Measurements from ENCODE around the gene PEX6.

Gene PEX6

DNA sequence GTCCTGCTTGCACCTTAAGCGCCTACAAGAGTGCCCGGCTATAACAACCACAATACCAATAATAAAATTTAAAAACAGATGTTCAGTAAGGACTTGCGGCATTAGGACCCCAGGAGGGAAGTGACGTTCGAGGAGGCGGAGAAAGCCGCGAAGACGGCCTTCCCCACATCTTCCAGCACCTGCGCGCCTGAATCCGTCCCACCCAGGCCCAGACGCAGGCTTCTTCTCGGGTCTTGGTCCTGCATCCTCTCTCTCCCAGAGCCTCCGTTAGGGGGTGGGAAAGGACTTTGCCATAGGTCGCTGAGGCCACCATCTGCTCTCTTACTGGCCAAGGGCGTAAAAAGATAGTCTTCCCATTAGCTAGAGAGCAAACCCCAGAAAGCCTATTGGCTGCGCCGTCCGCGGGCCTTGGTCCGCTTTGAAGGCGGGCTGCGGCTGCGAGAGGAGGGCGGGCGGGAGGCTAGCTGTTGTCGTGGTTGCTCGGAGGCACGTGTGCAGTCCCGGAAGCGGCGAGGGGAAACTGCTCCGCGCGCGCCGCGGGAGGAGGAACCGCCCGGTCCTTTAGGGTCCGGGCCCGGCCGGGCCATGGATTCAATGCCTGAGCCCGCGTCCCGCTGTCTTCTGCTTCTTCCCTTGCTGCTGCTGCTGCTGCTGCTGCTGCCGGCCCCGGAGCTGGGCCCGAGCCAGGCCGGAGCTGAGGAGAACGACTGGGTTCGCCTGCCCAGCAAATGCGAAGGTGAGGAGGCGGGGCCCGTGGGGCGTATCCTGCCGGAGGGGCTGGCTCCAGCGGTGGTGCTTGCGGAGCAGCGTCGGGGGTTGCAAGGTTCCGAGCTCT lies 49.8 kb downstream of the PEX6 start, which contains the start of gene CNPY3:
CNPY3 (plus strand) TSS at position 495 of the 835 bp plus-strand sequence; CDS start at position 586, 91 bp downstream.
- peak; percentile 96 to 98 for DNase-seq (ENCODE audit: low read depth in 2 of 2)
- peak within 1 kb of the TSS; percentile 62 to 73 for H3K4me3 ChIP-seq (replicated peaks in 1 of 2; ENCODE audit: low read depth in 2 of 2, low read length in 2 of 2)
- TF ChIP-seq, protein P1, sequence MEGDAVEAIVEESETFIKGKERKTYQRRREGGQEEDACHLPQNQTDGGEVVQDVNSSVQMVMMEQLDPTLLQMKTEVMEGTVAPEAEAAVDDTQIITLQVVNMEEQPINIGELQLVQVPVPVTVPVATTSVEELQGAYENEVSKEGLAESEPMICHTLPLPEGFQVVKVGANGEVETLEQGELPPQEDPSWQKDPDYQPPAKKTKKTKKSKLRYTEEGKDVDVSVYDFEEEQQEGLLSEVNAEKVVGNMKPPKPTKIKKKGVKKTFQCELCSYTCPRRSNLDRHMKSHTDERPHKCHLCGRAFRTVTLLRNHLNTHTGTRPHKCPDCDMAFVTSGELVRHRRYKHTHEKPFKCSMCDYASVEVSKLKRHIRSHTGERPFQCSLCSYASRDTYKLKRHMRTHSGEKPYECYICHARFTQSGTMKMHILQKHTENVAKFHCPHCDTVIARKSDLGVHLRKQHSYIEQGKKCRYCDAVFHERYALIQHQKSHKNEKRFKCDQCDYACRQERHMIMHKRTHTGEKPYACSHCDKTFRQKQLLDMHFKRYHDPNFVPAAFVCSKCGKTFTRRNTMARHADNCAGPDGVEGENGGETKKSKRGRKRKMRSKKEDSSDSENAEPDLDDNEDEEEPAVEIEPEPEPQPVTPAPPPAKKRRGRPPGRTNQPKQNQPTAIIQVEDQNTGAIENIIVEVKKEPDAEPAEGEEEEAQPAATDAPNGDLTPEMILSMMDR (IDR thresholded peaks at IDR 0.05; ENCODE audit: low read depth, low read length): no peak

DNA sequence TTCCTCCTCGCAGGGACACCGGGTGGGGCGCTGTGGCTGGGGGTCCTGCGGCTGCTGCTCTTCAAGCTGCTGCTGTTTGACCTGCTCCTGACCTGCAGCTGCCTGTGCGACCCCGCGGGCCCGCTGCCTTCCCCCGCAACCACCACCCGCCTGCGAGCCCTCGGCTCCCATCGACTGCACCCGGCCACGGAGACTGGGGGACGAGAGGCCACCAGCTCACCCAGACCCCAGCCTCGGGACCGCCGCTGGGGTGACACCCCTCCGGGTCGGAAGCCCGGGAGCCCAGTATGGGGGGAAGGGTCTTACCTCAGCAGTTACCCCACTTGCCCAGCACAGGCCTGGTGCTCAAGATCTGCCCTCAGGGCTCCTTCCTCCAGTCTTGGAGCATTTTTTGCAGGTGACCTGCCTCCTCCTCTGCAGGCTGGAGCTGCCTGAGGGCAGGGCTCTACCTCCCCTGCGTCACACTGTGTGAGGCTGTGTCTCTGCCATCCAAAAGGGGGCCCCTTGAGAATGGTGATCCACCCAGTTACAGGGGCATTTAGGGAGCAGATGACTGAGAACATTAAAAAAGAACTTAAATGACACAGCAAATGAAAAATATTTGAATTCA lies 53.6 kb downstream of the PEX6 start:
- no peak overlapping the region for H3K4me3 ChIP-seq (replicated peaks in 1 of 2; ENCODE audit: low read depth in 2 of 2, low read length in 2 of 2)
- DNase-seq (ENCODE audit: low read depth in 2 of 2): no peak

DNA sequence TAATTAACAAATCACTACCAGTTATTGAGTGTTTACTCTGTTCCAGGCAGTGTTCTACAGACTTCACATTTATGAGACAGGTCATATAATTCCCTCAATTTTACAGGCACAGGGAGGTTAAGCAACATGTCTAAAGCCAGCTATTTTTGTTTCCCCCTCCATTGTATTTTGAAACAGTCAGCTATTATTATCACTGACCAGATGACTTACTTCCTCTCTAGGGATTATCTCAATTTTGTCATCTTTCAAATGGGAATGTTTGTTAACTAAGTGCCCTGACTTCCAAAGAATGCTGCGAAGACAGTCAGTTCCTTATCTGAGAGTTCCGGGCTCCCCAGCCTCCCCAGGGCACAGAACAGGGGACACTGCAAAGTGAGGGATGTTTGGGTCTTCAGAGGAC lies 55.3 kb downstream of the PEX6 start:
- peak; percentile 60 to 83 for DNase-seq (ENCODE audit: low read depth in 2 of 2)
- TF ChIP-seq, protein P1 (IDR thresholded peaks at IDR 0.05; ENCODE audit: low read depth, low read length): no peak
- no peak overlapping the region for H3K4me3 ChIP-seq (replicated peaks in 1 of 2; ENCODE audit: low read depth in 2 of 2, low read length in 2 of 2)

More for the DNA sequence above, 53.6 kb downstream of the PEX6 start:
- TF ChIP-seq, protein P1 (IDR thresholded peaks at IDR 0.05; ENCODE audit: low read depth, low read length): no peak

DNA sequence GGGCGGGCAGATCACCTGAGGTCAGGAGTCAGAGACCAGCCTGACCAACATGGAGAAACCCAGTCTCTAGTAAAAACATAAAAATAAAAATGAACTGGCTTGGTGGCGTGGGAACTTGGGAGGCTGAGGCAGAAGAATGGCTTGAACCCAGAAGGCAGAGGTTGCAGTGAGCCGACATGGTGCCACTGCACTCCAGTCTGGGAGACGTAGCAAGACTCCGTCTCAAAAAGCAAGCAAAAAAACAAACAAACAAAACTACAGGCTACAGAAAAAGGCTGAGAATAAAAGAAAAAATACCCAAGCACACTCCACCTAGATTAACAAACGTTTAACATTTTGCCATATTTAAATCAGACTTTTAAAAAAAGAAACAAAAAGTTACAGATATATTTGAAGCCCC lies 57.2 kb downstream of the PEX6 start:
- no peak for DNase-seq (ENCODE audit: low read depth in 2 of 2)
- TF ChIP-seq, protein P1 (IDR thresholded peaks at IDR 0.05; ENCODE audit: low read depth, low read length): no peak
- H3K4me3 ChIP-seq (replicated peaks in 1 of 2; ENCODE audit: low read depth in 2 of 2, low read length in 2 of 2): no peak overlapping the region

DNA sequence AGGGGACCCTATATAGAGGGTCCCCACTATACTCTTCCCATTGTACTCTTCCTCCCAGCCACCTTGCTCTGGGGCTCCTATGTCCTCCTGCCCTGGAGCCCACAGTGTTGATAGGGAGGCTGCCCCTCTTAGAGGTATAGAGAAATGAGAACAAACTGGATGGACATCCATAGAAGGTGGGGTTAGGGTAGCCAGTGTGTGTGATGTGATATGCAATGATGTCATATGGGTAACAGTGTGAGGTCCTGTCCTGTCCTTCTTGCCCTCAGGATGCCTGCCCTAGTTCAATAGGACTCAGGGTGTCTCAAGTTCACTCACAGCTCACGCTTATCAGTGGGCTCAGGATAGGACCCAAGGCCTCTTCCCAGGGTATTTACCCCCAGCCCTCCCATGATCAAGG lies 62.7 kb downstream of the PEX6 start:
- TF ChIP-seq, protein P1 (IDR thresholded peaks at IDR 0.05; ENCODE audit: low read depth, low read length): no peak
- no peak for DNase-seq (ENCODE audit: low read depth in 2 of 2)
- H3K4me3 ChIP-seq (replicated peaks in 1 of 2; ENCODE audit: low read depth in 2 of 2, low read length in 2 of 2): no peak overlapping the region

DNA sequence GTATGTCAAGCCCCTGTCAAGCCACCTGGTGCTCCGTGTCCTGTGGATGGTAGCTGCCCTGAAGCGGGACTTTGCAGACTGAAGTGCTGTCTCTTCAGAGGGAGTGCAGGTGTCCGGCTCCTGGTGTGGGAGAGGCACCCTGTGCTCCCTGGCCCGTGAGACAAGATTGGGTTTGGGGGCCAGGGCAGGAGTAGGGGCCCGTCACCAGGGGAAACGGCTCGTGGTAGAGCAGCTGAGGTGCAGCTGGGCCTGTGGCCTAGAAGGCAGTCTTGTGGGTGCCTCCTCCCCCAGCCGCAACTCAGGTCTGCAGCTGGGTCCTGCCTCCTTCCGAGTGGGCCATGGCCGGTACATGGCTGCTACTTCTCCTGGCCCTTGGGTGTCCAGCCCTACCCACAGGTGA lies 63.2 kb downstream of the PEX6 start, which contains the start of gene PTCRA:
PTCRA (plus strand) TSS at position 322 of the 400 bp plus-strand sequence; CDS start at position 339, 17 bp downstream.
- DNase-seq (ENCODE audit: low read depth in 2 of 2): no peak
- H3K4me3 ChIP-seq (replicated peaks in 1 of 2; ENCODE audit: low read depth in 2 of 2, low read length in 2 of 2): no peak within 1 kb of the TSS
- TF ChIP-seq, protein P1 (IDR thresholded peaks at IDR 0.05; ENCODE audit: low read depth, low read length): no peak

All from cardiac fibroblast (primary cell).